ENCODE measurements around the gene IFT74. TPM values are rescaled to one million over a fixed set of nuclear protein-coding genes. Genes with fewer than 3 reads are reported as not detected.
"Not testable (repeated sequence)": the region's sequence is repeated elsewhere in the genome, so short reads cannot be mapped to it uniquely, and the experiment has no call there.

The IFT74 gene
- total RNA-seq, 1 experiment from 2014 or later, result 16.2 TPM

GRCh38 chr9:27090711-27091110 is 134.5 kb downstream of the IFT74 start:
- H4K8ac ChIP-seq (replicated peaks; ENCODE audit: insufficient read length, low read depth, low read length), result no peak overlapping the region
- TF ChIP-seq CTCF (conservative IDR thresholded peaks at IDR 0.05), result no peak
- DNase-seq, result no peak
- no CpG with 5 or more reads among the region's 1 CpG for WGBS (ENCODE audit: extremely low coverage, insufficient read length, low lambda C conversion rate)
- H3K4ac ChIP-seq (ENCODE audit: low read depth, low read length), result no peak overlapping the region
- no peaks in the 10 kb centered on the region for H3K9me3 ChIP-seq (ENCODE audit: control insufficient read depth, low read depth, low read length)
- Mint-ChIP-seq H3K4me3 (no peak overlapping the region), H3K4me1 (no peaks in the 10 kb centered on the region), H3K36me3 (ENCODE audit: insufficient read depth in 1 of 3, low read depth in 3 of 3) (peaks cover 0 to 5% (median 0%) of the 10 kb centered on the region in 3 experiments; a peak in 2 of 7 replicates), H3K9me3 (peaks cover 0 to 7% of the 10 kb centered on the region in 2 experiments; a peak in 3 of 5 replicates), H3K27ac (no peak overlapping the region), H3K27me3 (ENCODE audit: low read depth) (no peaks in the 10 kb centered on the region)
- no peak overlapping the region for H3K18ac ChIP-seq (ENCODE audit: insufficient read length, low read depth, low read length)
- H3K79me1 ChIP-seq (ENCODE audit: insufficient read depth, low read depth, low read length, poor library complexity, severe bottlenecking), result no peaks in the 10 kb centered on the region
- H3K27me3 ChIP-seq (ENCODE audit: insufficient read depth, low read length), result no peaks in the 10 kb centered on the region
- H3K4me1 ChIP-seq (ENCODE audit: insufficient read depth, low read length), result no peaks in the 10 kb centered on the region; the same call in 1 of the 2 replicates
- no peak overlapping the region for H2BK120ac ChIP-seq (ENCODE audit: low read depth, low read length, poor library complexity, severe bottlenecking)
- H2BK12ac ChIP-seq (ENCODE audit: insufficient read length, low read depth, low read length), result no peak overlapping the region
- H3K27ac ChIP-seq (ENCODE audit: insufficient read length, low read depth, low read length), result no peak overlapping the region
- H3K9ac ChIP-seq (ENCODE audit: extremely low read depth, insufficient read length, low read length), result no peak overlapping the region
- no peak overlapping the region for H2AFZ ChIP-seq (ENCODE audit: low read length)
- H4K20me1 ChIP-seq (ENCODE audit: control insufficient read depth, insufficient read depth, insufficient read length), result no peaks in the 10 kb centered on the region
- H2BK15ac ChIP-seq (ENCODE audit: low read depth, low read length), result no peak overlapping the region
- no peak overlapping the region for H2BK5ac ChIP-seq (ENCODE audit: insufficient read length, low read length)
- H4K91ac ChIP-seq (ENCODE audit: insufficient read length, low read depth, low read length), result no peak overlapping the region
- no peak overlapping the region for H3K14ac ChIP-seq (ENCODE audit: insufficient read depth, low read length)
- H4K5ac ChIP-seq (ENCODE audit: insufficient read length, low read depth, low read length), result no peak overlapping the region
- H3K4me2 ChIP-seq (ENCODE audit: insufficient read depth, insufficient read length, low read length), result no peak overlapping the region
- H3K23me2 ChIP-seq (ENCODE audit: insufficient read length, low read depth, low read length, poor library complexity, severe bottlenecking), result no peaks in the 10 kb centered on the region
- H3K56ac ChIP-seq (ENCODE audit: insufficient read length, low read depth, low read length), result no peak overlapping the region
- H2AK5ac ChIP-seq (ENCODE audit: insufficient read length, low read length), result no peak overlapping the region
- H3K79me2 ChIP-seq (ENCODE audit: insufficient read depth, low read length), result no peaks in the 10 kb centered on the region
- no peak overlapping the region for H2BK20ac ChIP-seq (ENCODE audit: low read depth, low read length, poor library complexity, severe bottlenecking)
- no peak overlapping the region for H3T11ph ChIP-seq (ENCODE audit: low read length)
- no peak overlapping the region for H3K23ac ChIP-seq (ENCODE audit: insufficient read length, low read depth, low read length)

GRCh38 chr9:27092496-27092895 is 136.3 kb downstream of the IFT74 start:
- H3K4me1 ChIP-seq (ENCODE audit: insufficient read depth, low read length); H3K23me2 ChIP-seq (ENCODE audit: insufficient read length, low read depth, low read length, poor library complexity, severe bottlenecking); H4K8ac ChIP-seq (replicated peaks; ENCODE audit: insufficient read length, low read depth, low read length); H3K9me3 Mint-ChIP-seq; H4K20me1 ChIP-seq (ENCODE audit: control insufficient read depth, insufficient read depth, insufficient read length); H4K5ac ChIP-seq (ENCODE audit: insufficient read length, low read depth, low read length); H3K14ac ChIP-seq (ENCODE audit: insufficient read depth, low read length); H2BK12ac ChIP-seq (ENCODE audit: insufficient read length, low read depth, low read length); H3K4me3 Mint-ChIP-seq; H3K79me2 ChIP-seq (ENCODE audit: insufficient read depth, low read length); DNase-seq; H3K36me3 Mint-ChIP-seq (ENCODE audit: insufficient read depth in 1 of 3, low read depth in 3 of 3); H2AK5ac ChIP-seq (ENCODE audit: insufficient read length, low read length); H3K4me1 Mint-ChIP-seq; H3K4ac ChIP-seq (ENCODE audit: low read depth, low read length); H3K4me2 ChIP-seq (ENCODE audit: insufficient read depth, insufficient read length, low read length); H3K18ac ChIP-seq (ENCODE audit: insufficient read length, low read depth, low read length); H3K56ac ChIP-seq (ENCODE audit: insufficient read length, low read depth, low read length); H3K9ac ChIP-seq (ENCODE audit: extremely low read depth, insufficient read length, low read length); H2BK20ac ChIP-seq (ENCODE audit: low read depth, low read length, poor library complexity, severe bottlenecking); H3K9me3 ChIP-seq (ENCODE audit: control insufficient read depth, low read depth, low read length); H3K27ac Mint-ChIP-seq; H2BK15ac ChIP-seq (ENCODE audit: low read depth, low read length); H3K79me1 ChIP-seq (ENCODE audit: insufficient read depth, low read depth, low read length, poor library complexity, severe bottlenecking); H2BK5ac ChIP-seq (ENCODE audit: insufficient read length, low read length); H2BK120ac ChIP-seq (ENCODE audit: low read depth, low read length, poor library complexity, severe bottlenecking); H2AFZ ChIP-seq (ENCODE audit: low read length); H3K27me3 Mint-ChIP-seq (ENCODE audit: low read depth); H3T11ph ChIP-seq (ENCODE audit: low read length); H3K27me3 ChIP-seq (ENCODE audit: insufficient read depth, low read length); H3K23ac ChIP-seq (ENCODE audit: insufficient read length, low read depth, low read length); H4K91ac ChIP-seq (ENCODE audit: insufficient read length, low read depth, low read length); H3K27ac ChIP-seq (ENCODE audit: insufficient read length, low read depth, low read length): not testable (repeated sequence)
- WGBS (ENCODE audit: extremely low coverage, insufficient read length, low lambda C conversion rate), result no CpG with 5 or more reads among the region's 27 CpGs
